GM21515 (cell line): ENCODE data around the gene PLA2G4B.
"Not testable (repeated sequence)": the region's sequence is repeated elsewhere in the genome, so short reads cannot be mapped to it uniquely, and the experiment has no call there.

Experiments used
- ATAC-seq: cut with Tn5 transposase; IDR thresholded peaks from one replicate; pipeline ENCODE4 v1.9.1; 2021; ENCODE audit not compliant: unreplicated experiment

The PLA2G4B gene

DNA sequence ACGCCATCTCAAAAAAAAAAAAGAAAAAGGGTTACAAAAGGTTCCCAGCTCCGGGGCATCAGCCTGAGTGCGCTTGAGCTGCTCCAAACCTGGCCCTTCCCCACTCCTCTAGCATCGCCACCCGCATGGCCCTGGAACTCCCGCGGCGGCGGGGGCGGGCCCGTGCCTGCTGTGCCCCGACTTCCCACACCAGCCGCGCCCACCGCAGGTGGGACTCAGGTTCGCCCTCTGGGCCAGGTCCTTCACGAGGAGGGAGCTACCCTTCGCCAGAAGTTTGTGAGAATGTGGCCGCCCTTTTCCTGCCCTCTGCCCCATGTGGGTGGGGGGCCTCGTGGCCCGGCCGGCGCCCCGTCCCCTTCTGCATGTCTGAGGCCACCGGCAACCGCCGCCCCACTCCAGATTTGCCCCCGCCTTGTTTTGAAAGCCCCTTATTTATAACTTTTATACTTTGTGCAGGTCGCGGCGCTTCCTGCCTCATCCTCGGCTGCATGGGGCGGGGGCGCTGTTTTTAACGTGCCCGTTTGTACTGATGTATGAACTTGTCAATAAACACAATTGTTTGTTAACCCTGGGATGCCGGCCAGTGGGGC is 11.3 kb upstream of the PLA2G4B start:
- peak; percentile 5 for ATAC-seq

DNA sequence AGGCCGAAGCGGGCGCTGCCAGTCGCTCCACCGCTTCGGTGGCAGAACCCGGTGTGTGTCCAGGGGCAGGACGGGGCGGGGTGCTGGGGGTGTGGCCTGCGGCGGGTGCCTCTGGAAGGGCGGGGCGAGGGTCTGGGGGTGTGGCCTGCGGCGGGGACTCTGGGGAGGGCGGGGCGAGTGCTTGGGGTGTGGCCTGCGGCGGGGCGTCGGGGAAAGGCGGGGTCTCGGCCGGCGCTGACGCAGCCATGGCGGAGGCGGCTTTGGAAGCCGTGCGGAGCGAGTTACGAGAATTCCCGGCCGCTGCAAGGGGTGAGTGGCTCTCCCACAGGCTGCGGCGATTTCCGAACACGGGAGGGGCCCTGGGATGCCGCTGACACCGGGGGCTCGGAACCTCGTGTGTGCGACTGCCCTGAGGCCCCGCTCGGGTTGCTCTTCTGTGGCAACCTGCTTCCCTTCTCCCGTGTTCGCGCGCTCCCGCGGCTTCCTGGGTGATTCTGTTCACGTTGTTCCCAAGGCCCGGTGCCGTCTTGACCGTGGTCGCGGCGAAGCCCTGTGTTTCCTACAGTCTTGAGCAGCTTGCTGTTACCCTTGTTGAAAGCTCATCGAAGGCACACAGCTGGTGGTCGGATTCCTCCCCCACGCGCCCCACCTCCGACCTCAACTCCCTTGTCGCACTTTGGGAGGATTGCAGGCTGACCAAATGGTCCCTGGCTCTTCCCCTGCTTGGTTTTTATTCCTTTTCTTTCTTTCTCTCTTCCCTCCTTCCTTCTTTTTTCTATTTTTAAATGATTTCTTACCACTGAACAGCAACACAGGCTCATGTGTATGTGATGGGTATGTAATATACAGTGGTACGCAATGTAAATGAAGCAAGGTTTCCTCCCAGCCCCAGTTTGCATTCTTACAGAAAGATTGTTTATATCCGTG is 10.5 kb upstream of the PLA2G4B start, which contains the start of gene JMJD7:
JMJD7 (plus strand) TSS at position 213 of the 927 bp plus-strand sequence; CDS start at position 246, 33 bp downstream.
- ATAC-seq = peak; percentile 71

- ATAC-seq = no peak
These were observed 9.9 kb upstream of the PLA2G4B start for GRCh38 chr15:41828807-41829141.

DNA sequence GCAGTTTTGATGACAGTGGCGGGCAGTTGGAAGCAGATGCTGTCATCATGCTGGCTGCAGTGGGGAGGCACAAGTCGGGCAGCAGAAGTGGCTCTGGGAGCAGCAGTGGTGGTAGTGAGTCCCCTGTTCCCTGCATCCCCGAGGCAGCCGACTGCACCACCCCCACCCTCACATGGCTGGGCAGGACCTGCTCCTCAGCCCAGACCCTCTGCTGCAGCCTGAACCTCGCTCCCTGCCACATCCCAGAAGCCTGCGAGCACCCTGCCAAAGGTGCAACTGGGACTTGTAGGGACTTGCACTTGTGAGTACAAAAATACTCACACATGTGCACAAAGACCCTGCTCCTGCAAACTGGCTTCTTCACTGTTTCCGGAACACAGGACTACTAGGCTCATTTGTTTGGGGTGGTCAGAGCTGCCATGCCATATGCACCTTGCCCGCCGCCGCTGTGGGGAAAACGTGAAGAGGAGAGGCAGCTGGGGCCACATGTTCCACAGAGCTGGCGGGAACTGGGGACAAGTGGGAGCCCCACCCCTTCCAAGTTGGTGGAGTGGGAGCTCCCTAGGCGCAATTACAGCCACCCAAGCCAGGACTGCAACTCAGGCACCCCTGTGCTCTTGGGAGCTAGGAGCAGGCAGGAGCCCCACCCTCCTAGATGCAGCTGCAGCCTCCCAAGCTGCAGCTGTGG is 8.5 kb upstream of the PLA2G4B start:
- no peak for ATAC-seq

DNA sequence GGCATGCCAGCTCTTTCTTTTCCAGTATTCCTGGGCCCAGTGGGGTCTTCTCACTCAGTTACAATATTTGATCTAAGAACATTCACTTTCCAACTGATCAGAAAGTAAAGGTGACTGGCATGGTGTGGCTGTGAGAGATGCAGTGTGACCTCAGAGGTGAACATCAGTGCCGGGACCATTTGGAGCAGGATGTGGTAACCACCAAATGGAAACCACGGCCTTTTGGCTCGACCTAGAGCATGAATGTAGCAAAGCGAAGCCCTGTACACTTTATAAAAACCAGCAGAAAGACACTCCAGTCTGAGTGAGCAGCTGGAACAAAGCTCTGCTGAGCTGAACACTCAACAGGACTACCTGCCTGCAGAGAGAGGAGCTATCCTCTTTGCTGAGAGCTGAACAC is 7.4 kb upstream of the PLA2G4B start:
- ATAC-seq = not testable (repeated sequence)

GRCh38 chr15:41832208-41832607 is 6.4 kb upstream of the PLA2G4B start:
- no peak for ATAC-seq

DNA sequence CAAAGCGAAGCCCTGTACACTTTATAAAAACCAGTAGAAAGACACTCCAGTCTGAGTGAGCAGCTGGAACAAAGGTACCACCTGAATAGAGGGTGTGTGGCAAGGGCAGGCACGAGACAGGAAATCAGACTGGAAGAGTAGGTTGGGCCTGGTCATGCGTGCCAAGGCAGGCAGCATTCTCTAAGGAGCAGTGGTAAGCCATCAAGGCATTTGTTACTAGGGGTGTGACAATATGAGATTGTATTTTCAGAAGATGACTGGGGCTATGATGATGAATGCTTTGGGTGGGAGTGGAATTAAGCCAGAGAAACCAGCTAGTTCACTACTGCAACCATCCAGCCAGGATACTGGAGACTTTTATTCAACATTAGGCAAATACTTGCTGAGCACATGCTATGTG is 5.8 kb upstream of the PLA2G4B start:
- no peak for ATAC-seq

DNA sequence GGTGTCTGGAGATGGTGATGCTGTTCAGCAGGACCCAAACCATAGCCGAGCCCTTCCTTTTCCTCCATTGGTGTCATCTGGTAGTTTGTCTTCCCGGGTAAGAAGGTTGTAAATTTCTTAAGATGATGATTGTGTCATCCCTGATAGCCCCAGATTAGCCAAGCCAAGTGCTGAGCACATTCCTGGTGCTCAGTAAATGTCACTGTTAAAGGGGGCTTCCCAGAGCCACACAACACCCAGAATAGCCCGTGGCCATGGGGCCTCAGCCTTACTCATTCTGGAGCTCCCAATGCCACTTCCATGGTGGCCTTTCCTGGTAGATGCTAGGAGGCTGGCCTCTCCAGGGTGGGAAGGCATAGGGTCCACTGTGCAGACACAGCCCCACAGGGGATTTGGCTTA is 4.6 kb upstream of the PLA2G4B start:
- ATAC-seq = no peak

GRCh38 chr15:41836073-41836472 is 2.6 kb upstream of the PLA2G4B start:
- no peak for ATAC-seq

DNA sequence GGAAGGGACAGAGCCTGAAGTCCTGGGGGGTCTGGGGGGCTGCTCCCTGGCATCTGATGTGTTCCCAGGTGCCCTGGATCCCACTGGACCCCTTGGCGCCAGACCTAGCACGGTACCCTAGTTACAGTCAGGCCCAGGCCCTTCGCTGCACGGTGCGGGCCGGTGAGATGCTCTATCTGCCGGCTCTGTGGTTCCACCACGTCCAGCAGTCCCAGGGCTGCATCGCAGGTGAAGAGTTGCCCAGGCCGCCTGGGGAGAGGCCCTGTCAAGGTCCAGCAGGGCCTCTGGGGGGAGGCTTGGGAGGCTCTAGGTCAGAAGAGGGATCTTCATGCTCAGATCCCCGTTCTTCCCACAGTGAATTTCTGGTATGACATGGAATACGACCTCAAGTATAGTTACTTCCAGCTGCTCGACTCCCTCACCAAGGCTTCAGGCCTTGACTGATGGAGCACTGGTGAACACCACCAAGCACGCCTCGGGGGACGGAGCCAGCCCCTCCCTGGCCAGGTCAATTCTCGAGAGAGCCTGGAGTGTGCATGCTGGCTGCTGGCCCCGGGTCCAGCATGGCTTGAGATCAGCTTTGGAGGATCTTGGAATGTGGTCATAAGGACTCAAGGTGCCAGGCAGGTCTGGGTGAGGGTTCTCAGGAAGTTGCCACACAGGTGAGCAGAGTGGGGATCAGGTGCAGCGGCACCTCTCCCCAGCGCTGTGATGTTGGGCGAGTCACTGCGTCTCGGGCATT is 1.8 kb upstream of the PLA2G4B start:
- ATAC-seq = no peak

DNA sequence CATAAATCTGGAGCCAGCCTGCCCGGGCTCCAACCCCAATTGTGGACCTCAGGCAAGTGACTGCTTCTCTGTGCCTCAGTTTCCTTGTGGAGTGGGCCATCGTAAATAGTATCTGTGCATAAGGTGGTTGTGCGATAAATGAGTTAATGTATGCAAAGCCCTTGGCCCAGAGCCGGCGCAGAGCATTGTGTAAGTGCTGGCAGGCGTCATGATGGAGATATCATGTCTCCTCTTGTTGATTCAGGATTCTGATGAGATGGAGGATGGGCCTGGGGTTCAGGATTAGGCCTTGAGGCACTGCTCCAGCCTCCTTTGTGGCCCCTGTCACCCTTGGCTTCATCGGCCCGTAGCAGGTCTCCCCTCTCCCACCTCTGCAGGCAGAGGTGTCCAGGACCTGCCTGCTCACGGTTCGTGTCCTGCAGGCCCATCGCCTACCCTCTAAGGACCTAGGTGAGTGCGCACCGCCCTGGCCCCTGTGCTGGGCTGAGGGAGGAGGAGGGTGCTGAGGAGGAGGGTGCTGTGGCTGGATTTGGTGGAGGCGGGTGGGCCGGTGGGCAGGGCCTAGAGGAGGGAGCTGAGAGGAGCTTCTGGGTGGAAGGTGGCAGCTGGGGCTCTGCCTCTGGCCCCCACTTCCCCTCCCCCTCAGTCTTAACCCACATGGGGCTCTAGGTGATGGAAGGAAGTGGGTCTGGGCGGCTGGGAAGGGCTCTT is 1.3 kb downstream of the PLA2G4B start:
- no peak for ATAC-seq

DNA sequence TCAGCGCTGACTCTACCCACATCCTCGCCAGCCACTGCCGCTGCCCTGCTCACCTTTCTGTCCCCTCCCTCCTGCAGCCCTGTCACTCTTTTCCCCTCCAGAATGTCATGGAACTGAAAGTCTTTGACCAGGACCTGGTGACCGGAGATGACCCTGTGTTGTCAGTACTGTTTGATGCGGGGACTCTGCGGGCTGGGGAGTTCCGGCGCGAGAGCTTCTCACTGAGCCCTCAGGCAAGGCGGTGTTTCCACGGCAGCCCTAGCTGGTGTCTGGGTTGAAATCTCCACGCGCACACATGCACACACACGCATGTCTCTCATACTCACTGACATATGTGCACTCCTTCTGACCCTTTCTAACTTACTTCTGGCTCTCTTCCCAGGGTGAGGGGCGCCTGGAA is 2.0 kb downstream of the PLA2G4B start:
- no peak for ATAC-seq

GRCh38 chr15:41841131-41841530 is 2.5 kb downstream of the PLA2G4B start:
- no peak for ATAC-seq

DNA sequence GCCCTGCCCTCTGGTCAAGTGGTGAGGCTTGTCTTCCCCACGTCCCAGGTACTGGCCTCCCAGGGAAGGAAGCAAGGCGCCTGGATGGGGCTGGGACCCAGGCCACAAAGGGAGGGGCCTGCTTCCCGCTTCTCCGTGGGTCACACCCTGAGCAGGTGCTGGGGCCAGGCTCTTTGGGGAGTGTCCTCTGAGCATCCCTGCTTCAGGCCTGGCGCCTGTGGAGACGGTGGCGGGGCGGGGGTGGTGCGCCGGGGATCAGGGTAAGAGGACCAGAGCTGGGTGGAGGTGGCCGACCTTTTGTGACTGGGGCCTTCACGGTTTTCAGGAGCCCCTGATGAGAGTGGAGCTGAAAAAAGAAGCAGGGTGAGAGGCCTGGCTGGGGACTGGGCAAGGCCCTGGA is 3.6 kb downstream of the PLA2G4B start:
- ATAC-seq = no peak

DNA sequence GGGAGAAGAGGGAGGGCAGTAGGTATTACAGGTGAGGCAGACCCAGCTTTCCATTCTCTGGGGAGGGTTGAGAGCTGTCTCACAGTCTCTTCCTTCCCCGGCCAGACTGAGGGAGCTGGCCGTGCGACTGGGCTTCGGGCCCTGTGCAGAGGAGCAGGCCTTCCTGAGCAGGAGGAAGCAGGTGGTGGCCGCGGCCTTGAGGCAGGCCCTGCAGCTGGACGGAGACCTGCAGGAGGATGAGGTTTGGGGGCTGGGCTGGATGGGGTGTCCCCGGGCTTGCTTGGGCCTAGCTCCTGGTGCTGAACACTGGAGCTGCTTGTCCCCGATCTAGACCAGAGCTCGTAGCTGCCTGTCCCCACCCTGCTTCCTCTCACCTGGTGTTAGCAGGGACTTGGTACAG is 4.9 kb downstream of the PLA2G4B start:
- ATAC-seq = no peak

- ATAC-seq = no peak
These were observed 6.2 kb downstream of the PLA2G4B start for GRCh38 chr15:41844814-41845213.

DNA sequence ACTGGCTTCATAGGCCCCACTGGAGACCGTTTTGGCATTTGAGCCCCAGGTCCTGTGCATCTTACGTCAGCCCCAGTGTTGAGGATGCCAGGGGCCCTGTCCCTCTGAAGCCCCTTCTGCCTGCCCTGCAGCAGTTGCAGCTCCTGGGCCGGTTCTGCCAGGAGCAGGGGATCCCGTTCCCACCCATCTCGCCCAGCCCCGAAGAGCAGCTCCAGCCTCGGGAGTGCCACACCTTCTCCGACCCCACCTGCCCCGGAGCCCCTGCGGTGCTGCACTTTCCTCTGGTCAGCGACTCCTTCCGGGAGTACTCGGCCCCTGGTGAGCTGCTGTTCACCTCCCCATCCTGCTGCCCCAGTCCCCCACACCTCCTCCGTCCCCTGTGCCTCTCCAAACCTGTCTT is 8.6 kb downstream of the PLA2G4B start:
- no peak for ATAC-seq

DNA sequence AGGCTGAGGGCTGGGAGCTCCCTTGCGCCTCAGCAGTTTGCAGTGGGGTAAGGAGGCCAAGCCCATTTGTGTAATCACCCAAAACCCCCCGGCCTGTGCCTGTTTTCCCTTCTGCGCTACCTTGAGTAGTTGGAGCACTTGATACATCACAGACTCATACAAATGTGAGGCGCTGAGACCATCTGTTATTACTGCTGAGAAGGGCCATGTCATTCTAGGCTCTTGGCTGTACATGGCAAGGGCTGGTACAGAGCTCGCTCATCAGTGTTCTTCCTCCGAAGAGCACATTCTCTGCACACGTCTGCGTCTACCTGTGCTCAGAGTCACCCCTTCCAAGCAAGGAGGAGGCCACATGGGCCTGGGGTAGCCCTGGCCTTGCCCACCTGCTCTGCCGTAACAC is 9.3 kb downstream of the PLA2G4B start:
- no peak for ATAC-seq

GRCh38 chr15:41848631-41849030 is 10.0 kb downstream of the PLA2G4B start:
- ATAC-seq = no peak

DNA sequence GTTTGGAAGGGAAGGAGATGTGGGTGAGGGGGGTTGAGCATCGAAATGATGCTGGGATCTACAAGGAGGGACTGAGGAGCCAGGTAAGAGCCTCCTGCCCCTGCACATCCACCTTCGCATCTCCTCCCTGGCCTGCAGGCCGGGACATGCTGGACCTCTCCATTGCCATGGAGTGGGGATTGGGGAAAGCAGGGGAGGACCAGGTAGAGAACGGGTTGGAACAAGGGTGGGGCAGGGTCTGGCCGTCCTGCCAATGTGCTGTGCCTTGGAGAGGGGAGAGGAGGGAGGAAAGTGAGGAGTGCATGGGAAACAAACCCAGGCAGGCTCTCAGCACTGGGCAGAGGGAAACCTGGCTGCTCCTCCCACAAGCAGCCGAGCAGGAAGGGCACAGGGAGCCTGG is 10.6 kb downstream of the PLA2G4B start:
- ATAC-seq = no peak

DNA sequence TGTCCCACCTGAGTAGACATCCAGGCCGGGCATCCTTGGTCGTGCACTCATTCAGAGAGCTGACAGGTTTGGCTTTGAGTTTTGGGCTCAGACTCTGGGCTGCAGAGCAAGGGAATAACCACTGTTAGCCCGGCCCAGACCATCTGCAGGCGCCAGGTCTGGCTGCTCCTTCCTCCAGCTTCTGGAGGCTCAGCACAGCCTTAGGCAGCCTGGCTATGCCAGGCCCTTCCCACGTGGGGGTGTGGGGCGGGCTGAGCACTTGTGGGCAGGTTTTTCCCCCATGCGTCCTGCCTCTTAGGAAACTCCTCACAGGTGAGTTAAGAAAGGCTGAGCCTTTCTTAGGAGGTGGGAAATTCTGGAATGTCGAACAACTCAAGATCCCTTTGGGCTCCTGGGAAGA is 11.2 kb downstream of the PLA2G4B start:
- no peak for ATAC-seq
